HepG2 (cell line): ENCODE measurements around the gene SLC28A1. TPM values are rescaled to one million over a fixed set of nuclear protein-coding genes. Genes with fewer than 3 reads are reported as not detected.

Source experiments
- ELF1 ChIP-seq: sonication (generic); formaldehyde crosslinking; IDR thresholded peaks from 2 replicates; pipeline ENCODE4 v1.4.0; 2020; ENCODE audit warnings: missing genetic modification reagents
- GATAD1 ChIP-seq: IDR thresholded peaks from 2 replicates; pipeline ENCODE4 v1.6.1; 2016; ENCODE audit warnings: missing genetic modification reagents, missing compliant biosample characterization
- GPBP1L1 ChIP-seq: sonication (generic); formaldehyde crosslinking; IDR thresholded peaks from 2 replicates; pipeline ENCODE4 v1.5.0; 2020; ENCODE audit warnings: mild to moderate bottlenecking, missing genetic modification reagents
- HMGA1 ChIP-seq: sonication (generic); formaldehyde crosslinking; conservative IDR thresholded peaks from 2 replicates; pipeline ENCODE4 v1.4.0; 2020; ENCODE audit warnings: missing genetic modification reagents
- NFYC ChIP-seq: IDR thresholded peaks from 2 replicates; pipeline ENCODE4 v1.6.1; 2016; ENCODE audit warnings: missing genetic modification reagents, missing compliant biosample characterization
- PATZ1 ChIP-seq: sonication (generic); formaldehyde crosslinking; IDR thresholded peaks from 2 replicates; pipeline ENCODE4 v1.4.0; 2020; ENCODE audit warnings: missing genetic modification reagents
- RBM39 ChIP-seq: fragments of 200-400 bp; formaldehyde crosslinking; IDR thresholded peaks from one replicate; pipeline ENCODE4 v1.6.1; 2018; ENCODE audit warnings: antibody characterized with exemption, mild to moderate bottlenecking, low read depth, low read length; ENCODE audit not compliant: poor library complexity, severe bottlenecking
- SRF ChIP-seq: IDR thresholded peaks from 2 replicates; pipeline ENCODE4 v1.6.1; 2011; ENCODE audit warnings: mild to moderate bottlenecking, low read depth, low read length, moderate library complexity
- WIZ ChIP-seq: sonication (generic); formaldehyde crosslinking; IDR thresholded peaks from 2 replicates; pipeline ENCODE4 v1.5.1; 2020; ENCODE audit warnings: mild to moderate bottlenecking, missing genetic modification reagents
- YY1 ChIP-seq: IDR thresholded peaks from 2 replicates; pipeline ENCODE4 v1.6.1; 2011; ENCODE audit warnings: low read length, low read depth, moderate library complexity, mild to moderate bottlenecking; ENCODE audit not compliant: insufficient read depth, insufficient replicate concordance
- ZNF30 ChIP-seq: sonication (generic); formaldehyde crosslinking; IDR thresholded peaks from 2 replicates; pipeline ENCODE4 v1.5.0; 2020; ENCODE audit warnings: mild to moderate bottlenecking, missing genetic modification reagents
- ZNF567 ChIP-seq: sonication (generic); formaldehyde crosslinking; IDR thresholded peaks from 2 replicates; pipeline ENCODE4 v1.8.1; 2023; ENCODE audit warnings: mild to moderate bottlenecking, missing genetic modification reagents, borderline replicate concordance
- ZNF768 ChIP-seq: sonication (generic); formaldehyde crosslinking; IDR thresholded peaks from 2 replicates; pipeline ENCODE4 v1.4.0; 2020; ENCODE audit warnings: missing genetic modification reagents
- ZNF878 ChIP-seq: sonication (generic); formaldehyde crosslinking; IDR thresholded peaks from 2 replicates; pipeline ENCODE4 v1.8.1; 2023; ENCODE audit warnings: mild to moderate bottlenecking, missing genetic modification reagents, moderate library complexity
- ZNF891 ChIP-seq: sonication (generic); formaldehyde crosslinking; IDR thresholded peaks from 2 replicates; pipeline ENCODE4 v1.5.0; 2020; ENCODE audit warnings: mild to moderate bottlenecking, missing genetic modification reagents
- polyA plus RNA-seq, 8 experiments: library from polyadenylated mRNA; depleted of rRNA in 3 of 8; stranded (reverse) in 7 of 8; unstranded in 1 of 8; fragments of >200 nt; fragmentation: Illumina TruSeq in 4 of 8; extraction: Trizol in 4 of 8; gene quantifications; 2 replicates each; pipeline versions ENCODE4 v1.2.1 to v1.2.3, GENCODE V29; 2011 to 2016; ENCODE audit warnings: low read depth in 4 of 8, missing spikeins in 1 of 8, mixed read lengths in 1 of 8; ENCODE audit not compliant: insufficient read depth in 1 of 8
- total RNA-seq, 5 experiments: library from RNA; depleted of rRNA; stranded (reverse); fragments of >200 nt; fragmentation: Illumina TruSeq; extraction: Trizol; gene quantifications; 2 replicates each; pipeline ENCODE4 v1.2.3, GENCODE V29; 2016; ENCODE audit warnings: low read depth in 1 of 5
- TF ChIP-seq, protein P1 (sequence below): IDR thresholded peaks from 2 replicates; pipeline ENCODE4 v1.6.1; 2016; ENCODE audit warnings: missing compliant biosample characterization, missing genetic modification reagents, borderline replicate concordance
- TF ChIP-seq, protein P2 (sequence below): sonication (generic); formaldehyde crosslinking; IDR thresholded peaks from 2 replicates; pipeline ENCODE4 v1.5.0; 2020; ENCODE audit warnings: mild to moderate bottlenecking, missing genetic modification reagents, borderline replicate concordance

SLC28A1 gene
- total and polyA plus RNA-seq, 2 of the 13 experiments (the other 11 are each of a cell fraction or from before 2014, with no cell fraction given): 0.31 to 5.8 TPM

DNA sequence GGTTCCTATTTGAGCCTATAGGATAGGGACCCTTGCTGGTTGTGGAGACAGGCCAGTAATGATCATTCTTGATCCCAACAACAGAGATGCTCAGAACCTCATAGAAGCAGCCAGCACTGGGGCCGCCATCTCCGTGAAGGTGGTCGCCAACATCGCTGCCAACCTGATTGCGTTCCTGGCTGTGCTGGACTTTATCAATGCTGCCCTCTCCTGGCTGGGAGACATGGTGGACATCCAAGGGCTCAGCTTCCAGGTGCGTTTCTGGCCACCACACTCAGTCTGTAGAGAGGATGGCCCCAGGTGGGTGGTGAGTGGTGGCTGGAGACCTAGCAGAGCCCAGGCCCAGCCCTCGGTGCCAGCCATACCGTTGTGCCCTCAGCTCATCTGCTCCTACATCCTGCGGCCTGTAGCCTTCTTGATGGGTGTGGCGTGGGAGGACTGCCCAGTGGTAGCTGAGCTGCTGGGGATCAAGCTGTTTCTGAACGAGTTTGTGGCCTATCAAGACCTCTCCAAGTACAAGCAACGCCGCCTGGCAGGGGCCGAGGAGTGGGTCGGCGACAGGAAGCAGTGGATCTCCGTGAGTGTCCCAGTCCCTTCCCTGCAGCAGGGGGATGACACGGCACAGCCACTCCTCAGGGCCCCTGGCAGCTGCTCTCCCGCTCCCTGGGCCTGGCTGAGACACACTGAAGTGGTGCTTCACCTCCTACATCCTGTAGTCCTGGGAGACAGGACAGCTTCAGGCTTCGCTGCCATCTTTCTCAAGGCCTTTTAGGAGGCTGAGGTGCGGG is 50.7 kb downstream of the SLC28A1 start (continued):
- TF ChIP-seq SRF (no peak), NFYC (CRISPR knock-in tag) (no peak), ZNF891 (CRISPR knock-in tag) (no peak), GPBP1L1 (no peak), ZNF878 (CRISPR knock-in tag) (no peak), ELF1 (CRISPR knock-in tag) (no peak), RBM39 (no peak), HMGA1 (CRISPR knock-in tag) (no peak), ZNF768 (CRISPR knock-in tag) (peak; percentile 25; the same call in 1 of the 2 replicates), ZNF30 (no peak), PATZ1 (CRISPR knock-in tag) (no peak), YY1 (peak; percentile 34), ZNF567 (CRISPR knock-in tag) (0 out of 2 replicates have a peak, but pooled peaks have one; percentile 51), GATAD1 (CRISPR knock-in tag) (no peak), WIZ (CRISPR knock-in tag) (no peak)
- TF ChIP-seq, protein P1, sequence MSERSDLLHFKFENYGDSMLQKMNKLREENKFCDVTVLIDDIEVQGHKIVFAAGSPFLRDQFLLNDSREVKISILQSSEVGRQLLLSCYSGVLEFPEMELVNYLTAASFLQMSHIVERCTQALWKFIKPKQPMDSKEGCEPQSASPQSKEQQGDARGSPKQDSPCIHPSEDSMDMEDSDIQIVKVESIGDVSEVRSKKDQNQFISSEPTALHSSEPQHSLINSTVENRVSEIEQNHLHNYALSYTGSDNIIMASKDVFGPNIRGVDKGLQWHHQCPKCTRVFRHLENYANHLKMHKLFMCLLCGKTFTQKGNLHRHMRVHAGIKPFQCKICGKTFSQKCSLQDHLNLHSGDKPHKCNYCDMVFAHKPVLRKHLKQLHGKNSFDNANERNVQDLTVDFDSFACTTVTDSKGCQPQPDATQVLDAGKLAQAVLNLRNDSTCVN (CRISPR knock-in tag): no peak
- TF ChIP-seq, protein P2, sequence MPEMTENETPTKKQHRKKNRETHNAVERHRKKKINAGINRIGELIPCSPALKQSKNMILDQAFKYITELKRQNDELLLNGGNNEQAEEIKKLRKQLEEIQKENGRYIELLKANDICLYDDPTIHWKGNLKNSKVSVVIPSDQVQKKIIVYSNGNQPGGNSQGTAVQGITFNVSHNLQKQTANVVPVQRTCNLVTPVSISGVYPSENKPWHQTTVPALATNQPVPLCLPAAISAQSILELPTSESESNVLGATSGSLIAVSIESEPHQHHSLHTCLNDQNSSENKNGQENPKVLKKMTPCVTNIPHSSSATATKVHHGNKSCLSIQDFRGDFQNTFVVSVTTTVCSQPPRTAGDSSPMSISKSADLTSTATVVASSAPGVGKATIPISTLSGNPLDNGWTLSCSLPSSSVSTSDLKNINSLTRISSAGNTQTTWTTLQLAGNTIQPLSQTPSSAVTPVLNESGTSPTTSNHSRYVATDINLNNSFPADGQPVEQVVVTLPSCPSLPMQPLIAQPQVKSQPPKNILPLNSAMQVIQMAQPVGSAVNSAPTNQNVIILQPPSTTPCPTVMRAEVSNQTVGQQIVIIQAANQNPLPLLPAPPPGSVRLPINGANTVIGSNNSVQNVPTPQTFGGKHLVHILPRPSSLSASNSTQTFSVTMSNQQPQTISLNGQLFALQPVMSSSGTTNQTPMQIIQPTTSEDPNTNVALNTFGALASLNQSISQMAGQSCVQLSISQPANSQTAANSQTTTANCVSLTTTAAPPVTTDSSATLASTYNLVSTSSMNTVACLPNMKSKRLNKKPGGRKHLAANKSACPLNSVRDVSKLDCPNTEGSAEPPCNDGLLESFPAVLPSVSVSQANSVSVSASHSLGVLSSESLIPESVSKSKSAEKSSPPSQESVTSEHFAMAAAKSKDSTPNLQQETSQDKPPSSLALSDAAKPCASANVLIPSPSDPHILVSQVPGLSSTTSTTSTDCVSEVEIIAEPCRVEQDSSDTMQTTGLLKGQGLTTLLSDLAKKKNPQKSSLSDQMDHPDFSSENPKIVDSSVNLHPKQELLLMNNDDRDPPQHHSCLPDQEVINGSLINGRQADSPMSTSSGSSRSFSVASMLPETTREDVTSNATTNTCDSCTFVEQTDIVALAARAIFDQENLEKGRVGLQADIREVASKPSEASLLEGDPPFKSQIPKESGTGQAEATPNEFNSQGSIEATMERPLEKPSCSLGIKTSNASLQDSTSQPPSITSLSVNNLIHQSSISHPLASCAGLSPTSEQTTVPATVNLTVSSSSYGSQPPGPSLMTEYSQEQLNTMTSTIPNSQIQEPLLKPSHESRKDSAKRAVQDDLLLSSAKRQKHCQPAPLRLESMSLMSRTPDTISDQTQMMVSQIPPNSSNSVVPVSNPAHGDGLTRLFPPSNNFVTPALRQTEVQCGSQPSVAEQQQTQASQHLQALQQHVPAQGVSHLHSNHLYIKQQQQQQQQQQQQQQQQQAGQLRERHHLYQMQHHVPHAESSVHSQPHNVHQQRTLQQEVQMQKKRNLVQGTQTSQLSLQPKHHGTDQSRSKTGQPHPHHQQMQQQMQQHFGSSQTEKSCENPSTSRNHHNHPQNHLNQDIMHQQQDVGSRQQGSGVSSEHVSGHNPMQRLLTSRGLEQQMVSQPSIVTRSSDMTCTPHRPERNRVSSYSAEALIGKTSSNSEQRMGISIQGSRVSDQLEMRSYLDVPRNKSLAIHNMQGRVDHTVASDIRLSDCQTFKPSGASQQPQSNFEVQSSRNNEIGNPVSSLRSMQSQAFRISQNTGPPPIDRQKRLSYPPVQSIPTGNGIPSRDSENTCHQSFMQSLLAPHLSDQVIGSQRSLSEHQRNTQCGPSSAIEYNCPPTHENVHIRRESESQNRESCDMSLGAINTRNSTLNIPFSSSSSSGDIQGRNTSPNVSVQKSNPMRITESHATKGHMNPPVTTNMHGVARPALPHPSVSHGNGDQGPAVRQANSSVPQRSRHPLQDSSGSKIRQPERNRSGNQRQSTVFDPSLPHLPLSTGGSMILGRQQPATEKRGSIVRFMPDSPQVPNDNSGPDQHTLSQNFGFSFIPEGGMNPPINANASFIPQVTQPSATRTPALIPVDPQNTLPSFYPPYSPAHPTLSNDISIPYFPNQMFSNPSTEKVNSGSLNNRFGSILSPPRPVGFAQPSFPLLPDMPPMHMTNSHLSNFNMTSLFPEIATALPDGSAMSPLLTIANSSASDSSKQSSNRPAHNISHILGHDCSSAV (CRISPR knock-in tag): no peak
